Superior temporal gyrus (tissue), 1 donor: ENCODE measurements around the gene RNF166.

Experiments used
- DNase-seq: peaks from one replicate; pipeline ENCODE4 v3.0.0-alpha.2; 2016; ENCODE audit errors: extremely low spot score

The RNF166 gene, protein sequence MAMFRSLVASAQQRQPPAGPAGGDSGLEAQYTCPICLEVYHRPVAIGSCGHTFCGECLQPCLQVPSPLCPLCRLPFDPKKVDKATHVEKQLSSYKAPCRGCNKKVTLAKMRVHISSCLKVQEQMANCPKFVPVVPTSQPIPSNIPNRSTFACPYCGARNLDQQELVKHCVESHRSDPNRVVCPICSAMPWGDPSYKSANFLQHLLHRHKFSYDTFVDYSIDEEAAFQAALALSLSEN

DNA sequence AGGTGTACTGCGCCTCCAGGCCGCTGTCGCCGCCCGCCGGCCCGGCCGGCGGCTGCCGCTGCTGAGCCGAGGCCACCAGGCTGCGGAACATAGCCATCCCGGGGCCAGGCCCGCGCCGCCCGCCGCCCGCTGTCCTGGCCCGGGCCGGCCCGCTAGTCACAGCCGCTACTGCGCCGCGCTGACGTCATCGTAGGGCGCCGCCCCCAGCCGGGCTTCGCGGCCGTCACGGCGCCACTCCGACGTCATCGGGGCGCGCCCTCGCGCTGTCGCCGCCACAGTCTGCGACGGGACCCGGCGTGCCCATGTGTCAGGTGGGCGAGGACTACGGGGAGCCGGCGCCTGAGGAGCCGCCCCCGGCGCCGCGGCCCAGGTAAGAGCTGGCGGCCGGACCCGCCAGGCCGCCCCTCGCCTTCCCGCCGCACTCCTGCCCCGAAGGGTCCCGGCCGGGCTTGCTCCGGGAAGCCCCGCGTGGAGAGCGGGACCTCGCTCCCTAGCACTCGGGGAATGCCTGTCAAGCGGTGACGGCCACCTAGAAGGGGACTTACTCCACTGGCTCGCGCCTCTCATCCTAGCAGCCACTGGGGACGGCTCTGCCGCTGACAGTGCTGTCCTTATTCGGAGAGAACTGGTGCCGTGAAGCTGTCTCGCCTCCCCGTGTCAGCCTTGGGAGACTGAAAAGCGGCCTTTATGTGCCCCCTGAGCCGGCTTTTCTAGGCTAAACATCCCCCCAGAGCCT is at the start of gene RNF166, which contains the start of gene CTU2:
Gene RNF166, minus strand, starts transcription at position 180 of the 736 bp plus-strand sequence. Its CDS starts 83 bp downstream, at position 97.
Gene CTU2, plus strand, starts transcription at position 275 of the 736 bp plus-strand sequence. Its CDS starts 28 bp downstream, at position 303.
- peak; percentile 87 for DNase-seq

DNA sequence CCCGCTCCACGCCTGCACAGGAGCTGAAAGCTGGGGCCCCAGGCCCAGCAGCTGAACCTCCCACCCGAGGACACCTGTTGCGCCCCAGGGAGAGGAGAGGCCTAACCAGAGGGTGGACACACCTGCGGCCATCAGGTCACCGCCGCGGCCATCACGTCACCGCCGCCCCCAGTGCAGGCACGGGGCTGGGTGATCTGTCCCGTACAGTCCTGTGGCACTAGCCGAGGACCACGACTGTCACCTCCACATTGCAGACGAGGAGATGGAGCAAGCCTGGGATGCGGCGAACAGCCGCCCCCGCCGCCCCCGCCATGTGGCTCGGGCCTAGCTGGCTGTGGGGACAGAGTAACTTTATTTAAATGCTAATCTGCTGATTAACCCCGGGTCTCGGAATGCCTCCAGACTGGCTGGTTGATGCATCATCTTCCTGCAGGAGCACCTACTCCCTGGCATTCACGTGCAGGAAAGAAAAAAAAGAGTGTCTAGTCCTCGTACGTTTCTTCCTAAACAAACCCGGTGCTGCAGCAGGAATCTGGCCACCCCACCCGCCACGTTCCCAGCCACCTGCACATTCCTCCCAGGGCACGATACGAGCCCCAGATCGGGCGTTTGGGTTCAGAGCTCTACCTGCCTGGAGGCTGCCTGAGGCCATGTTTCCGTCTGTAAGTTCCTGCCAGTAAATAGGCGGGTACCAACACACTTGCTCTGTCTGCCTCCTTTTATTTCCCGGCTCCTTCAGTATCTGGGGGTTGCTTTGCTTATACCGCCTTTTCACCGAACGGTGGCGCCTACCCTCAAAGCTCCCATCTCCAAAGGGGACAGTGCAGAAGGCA is 48.9 kb upstream of the RNF166 start:
- DNase-seq: no peak

DNA sequence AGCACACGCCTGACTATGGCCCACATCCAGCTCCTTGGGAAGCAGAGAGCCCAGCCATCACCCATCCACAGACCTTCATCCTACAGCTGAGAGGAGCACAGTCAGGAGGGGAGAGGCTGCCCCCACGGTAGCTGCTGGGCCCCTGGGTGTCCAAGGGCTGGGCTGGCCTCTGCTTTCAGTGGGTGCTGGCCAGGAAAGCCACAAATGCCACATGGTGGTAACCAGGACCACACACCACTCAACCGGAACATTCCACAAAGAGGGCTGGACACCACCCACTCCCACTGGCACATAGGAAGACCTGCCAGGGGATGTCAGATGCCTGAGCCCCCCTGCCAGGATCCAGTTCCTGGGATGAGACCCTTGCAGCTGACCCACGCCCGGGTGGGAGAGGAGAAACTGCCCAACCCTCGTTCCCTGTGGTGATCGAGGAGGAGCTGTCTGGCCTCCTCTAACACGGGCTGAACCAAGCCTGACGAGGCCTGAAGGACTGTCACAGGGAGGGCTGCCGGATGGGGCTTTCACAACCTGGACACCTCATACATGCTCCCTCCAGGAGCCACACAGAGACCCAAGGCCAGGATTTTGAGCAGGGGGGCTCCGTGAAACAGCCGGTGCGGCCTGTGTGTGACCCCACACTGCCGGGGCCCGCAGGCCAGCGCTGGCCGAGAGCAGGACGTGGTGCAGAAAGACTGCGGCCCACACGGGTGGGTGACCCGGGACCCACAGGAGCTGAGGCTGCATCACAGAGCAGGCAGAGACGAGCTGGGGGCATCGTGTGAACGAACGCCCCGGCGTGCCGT is 48.1 kb upstream of the RNF166 start:
- no peak for DNase-seq

DNA sequence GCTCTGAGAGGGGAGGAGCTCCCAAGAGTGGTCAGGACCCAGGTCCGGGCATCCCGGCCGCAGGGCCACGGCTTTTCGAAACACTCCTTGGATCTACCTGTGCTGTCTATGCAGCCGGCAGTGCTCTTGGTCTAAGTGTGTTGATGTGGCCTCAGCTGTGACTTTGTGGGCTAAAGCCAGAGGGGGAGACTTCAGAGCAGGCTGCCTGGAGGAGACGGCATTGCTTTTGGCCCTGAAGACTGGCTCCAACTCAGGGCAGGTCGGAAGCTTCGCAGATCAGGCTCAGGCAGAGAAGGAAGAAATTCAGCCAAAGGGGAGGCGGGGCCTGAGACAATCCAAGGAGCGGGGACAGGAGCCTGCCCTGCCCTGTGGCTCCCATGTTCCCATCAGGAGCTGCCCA is 47.4 kb upstream of the RNF166 start:
- DNase-seq: no peak

DNA sequence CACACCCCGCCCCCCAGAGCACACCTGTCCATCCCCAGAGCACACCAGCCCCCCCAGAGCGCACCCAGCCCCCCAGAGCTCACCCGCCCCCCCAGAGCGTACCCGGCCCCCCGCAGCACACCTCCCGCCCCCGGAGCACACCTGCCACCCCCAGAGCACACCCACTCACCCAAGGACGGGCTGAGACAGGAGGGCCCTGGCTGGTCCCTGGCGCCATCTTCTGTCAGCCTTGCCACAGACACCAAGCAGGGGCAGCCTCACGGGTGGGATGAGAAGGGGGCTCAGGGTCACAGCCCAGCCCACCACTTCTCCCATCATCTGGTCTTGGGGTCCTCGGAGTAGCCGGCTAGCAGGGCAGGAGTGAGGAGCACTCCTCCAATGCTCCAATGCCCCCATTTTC is 47.0 kb upstream of the RNF166 start:
- DNase-seq: no peak

DNA sequence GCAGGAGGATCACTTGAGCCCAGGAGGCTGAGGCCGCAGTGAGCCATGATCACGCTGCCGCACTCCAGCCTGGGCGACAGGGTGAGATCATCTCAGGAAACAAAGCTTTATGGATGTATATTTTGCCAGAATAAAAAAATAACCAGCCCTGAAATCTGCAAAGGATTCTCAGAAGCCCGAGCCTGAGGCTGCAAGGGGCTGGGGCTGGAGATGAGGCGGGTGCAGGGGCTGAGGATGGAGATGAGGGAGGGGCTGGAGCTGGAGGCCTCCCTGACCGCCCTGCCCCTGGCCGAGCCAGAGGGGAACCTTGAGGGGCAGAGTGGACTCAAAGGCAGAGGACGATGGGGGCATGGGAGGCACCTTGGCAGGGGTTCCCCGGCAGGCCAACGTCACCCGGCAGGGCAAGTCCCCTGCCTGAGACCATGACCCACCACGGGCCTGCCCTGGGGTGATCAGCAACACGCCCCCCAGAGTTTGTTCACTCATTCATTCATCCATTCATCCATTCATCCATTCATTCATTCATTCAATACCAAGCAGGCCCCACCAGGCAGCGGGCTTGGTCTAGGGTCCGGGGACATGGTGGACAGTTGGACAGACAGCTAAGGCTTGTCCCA is 46.3 kb upstream of the RNF166 start:
- DNase-seq: no peak

DNA sequence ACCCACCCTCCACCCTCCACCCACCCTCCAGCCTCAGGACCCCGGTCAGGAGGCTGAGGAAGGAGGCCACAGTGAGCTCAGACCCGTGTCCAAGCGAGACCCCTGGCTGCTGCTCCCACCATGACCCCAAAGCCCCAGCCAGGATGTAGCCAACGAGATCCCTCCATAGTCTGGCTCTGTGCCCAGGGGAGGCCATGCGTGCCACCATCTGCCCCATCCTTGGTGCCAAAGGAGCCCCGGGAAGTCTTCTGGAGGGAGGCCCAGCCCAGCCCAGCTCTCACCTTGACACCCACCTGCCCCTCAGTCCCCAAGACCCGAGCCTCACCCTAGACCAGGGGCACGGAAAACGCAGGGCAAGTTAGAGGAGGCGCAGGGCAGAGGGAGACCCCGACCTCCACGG is 44.6 kb upstream of the RNF166 start:
- no peak for DNase-seq

DNA sequence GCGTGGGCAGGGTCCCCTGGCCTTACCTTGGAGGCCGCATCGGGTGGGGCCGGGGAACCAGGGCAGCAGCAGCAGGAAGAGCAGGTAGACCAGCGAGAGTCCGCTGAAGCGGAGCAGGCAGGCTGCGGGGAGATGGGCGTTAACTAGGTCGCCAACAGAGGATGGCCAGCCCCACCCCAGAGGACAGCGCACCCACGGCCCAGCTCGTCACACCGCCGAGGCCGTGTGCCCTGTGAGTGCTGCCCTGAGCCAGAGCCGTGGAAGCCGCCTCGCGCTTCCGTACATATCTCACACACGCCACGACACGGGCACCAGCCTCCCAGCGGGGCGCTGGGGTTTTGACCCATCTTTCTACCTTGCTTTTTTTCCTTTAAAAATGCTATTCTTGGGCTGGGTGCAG is 43.1 kb upstream of the RNF166 start:
- no peak for DNase-seq

DNA sequence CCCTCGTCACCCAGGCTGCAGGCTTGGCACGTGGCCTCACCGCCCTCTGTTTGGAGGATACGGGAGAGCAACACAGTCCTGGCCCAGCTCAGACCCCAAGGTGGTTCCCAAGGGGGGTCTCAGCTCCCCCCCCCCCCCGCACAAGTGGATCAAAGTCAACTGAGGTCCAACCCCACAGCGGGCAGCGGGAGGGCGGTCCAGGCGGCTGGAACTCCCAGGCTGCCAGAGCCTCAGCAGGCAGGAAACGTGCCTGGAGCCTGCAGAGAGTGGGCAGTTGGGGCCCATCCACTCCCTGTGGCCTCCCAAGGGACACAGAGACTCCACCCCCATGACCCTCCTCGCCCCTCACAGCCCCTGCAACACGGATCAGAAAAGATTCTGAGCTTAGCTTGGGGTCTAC is 42.2 kb upstream of the RNF166 start:
- DNase-seq: no peak

DNA sequence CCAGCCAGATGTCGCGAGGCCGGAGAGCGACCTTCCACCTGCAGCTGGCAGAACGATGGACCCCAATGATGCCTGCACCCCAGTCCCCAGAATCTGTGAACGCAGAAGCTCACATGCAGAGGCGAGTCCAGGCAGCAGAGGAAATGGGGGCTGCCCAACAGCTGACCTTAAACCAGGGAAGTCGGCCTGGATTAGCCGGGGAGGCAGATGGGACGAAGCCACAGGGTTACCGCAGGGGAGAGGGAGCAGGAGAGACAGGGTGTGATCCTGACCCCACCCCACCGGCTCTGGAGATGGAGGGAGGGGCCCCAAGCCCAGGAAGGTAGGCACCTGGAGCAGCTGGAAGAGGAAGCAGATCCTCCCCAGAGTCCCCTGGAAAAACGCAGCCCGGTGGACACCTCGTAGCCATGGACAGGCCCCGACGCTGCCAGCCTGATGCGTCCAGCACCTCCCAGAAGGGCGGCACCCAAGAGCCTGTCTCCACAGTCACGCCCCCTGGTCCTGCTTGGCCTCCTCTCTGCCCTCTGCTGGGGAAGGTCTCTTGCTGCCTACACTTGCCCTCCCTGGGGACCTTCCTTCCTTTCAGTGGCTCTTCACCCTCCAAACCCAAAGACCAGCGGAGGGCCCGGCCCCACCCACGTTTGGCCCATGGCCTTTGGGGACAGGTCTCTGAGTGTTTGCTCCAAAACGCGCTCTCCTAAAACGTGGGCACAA is 41.5 kb upstream of the RNF166 start:
- DNase-seq: no peak

DNA sequence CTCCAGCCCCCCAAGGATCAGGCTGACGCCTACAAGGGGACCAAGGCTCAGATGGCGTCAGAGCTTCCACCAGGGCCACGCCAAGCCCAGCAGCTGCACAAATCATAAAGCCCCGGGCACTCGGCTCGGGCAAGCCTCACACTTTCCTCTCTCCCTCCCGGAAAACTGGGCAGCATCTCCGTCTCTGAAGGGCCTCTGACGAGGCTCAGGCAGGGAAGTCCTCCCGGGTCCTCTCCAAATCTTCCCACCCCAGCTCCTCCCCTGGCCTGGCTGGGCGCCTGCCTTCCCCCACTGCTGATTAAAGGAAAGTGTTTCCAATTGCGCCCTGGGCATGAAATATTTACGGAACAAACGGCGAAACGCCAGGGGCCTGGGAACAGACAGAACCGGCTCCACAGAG is 40.3 kb upstream of the RNF166 start:
- no peak for DNase-seq

DNA sequence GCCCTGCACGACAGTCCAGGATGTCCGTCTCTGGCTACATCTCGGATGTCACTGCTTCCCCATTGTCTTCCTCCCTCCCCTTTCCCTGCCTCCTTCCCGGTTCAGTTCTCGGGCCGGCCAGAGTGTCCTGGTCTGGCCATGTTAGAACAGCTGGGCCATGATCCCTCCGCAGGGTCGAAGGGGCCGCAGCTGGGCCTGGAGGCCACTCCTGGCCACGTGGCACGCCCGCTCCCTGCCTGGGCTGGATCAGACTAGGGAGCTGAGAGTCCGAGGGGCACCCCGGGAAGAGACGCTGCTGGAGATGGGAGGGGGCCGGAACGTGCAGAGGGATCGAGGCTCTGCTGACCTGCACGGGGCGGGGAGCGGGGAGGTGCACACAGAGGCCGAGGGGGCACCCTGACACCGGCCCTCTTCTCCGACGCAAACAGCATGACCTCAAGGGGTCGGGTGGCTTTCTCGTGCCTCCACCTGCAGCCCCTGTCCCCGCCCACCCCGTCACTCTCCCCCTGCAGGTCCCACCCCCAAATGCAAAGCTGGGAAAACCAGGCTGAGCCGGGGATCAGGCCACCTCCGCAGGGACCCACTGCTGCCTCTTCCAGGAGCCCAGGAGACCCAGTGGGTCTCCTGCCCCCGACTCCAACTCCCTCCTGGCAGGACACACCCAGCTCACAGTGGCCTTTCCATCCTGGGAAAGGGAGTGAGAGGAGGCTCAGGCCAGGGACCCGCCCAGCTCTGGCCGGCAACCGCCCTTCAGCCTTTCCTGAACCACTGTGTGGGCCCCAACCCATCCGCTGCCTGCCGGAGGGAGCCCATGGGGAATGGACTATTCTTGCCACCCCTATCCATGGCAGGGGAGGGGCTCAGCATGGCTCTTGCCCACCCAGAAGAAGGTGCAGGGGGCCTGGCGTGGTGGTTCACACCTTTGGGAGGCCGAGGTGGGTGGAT is 38.6 kb upstream of the RNF166 start:
- no peak for DNase-seq

DNA sequence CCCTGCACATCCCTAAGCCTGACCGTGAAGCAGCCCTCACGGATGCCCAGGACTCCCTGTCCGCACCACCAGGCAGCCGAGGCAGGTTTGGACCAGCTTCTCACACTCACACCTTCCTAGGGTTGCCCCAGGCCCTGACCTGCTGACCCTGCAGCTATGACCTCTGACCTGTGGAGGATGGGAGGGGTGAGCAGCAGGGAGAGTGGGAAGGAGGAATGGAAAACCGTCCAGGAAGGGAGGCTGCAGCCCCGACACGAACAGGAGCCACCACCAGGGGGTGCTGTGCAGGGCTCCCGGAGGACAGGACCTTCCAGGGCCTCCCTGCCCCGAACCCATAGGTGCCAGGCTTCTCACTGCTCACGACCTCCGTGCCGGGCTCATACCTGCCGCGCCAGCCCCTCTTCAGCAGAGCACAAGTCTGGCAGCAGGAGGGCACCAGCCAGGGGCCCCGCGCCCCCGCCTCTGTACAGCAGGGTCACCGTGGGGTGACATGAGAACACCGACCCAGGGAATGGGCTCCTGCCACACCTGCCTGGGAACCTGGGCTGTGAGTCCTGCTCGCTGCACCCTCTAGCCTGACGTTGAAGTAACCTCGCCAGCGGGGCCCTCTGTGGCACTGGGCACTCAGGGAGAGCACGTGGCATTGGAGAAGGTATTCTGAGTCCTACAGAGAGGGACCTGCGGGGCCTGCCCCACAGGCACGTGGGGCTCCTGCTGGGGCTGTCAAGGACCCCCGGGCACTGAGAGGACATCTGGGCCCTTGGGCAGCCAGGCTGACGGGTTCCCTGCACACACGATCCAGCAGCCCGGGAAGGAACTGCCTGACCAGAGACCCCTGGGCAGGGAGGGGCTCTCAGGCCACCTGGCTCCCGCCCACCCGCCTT is 37.7 kb upstream of the RNF166 start:
- DNase-seq: peak; percentile 76

DNA sequence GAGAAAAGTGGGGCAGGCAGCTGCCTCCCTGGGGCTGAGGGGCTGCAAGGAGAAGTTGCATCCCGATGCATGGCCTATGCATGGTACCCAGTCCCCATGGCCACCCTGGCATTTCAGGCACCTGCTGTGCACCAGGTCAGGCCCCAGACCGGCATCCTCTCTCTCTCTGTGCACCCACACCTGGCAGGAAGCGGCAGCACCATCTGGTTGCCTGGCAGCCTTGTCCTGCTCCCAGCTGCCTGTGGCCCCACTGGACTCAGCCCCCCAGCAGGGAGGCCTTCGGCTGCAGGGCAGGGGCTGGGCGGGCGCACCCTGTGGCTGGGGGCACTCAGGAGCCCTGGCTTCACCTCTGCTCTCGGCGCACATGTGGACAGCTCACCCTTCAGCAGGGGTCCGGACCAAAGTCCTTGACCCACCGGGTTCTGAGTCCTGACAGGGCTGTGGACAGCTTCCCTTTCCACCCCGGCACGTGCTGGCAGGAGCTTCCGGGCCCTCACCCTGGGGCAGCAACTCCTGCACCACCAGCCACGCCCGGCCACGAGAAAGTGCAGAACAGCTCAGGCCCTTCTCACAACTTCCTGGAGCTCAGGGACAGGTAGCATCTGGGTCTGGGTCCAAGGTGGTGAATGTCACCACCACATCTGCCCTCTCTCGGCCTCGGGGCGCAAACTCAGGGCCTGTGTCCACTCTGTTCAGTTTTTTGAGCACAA is 36.8 kb upstream of the RNF166 start:
- no peak for DNase-seq

DNA sequence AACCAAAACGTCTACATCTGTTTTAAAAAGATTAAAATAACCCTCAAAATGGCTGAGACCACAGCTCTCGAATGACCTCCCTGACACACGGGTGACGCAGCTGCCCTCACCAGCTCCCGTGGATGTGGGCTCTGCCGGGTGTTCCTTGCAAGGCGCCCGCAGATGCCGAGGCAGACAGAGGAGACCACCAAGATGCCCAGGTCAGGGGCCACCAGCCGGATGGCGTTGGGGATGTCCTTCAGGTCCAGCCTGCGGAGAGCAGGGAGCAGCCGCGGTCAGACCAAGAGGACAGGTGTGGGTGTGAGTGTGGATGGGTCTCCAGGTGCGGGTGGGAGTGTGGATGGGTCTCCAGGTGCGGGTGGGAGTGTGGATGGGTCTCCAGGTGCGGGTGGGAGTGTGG is 35.2 kb upstream of the RNF166 start:
- no peak for DNase-seq

DNA sequence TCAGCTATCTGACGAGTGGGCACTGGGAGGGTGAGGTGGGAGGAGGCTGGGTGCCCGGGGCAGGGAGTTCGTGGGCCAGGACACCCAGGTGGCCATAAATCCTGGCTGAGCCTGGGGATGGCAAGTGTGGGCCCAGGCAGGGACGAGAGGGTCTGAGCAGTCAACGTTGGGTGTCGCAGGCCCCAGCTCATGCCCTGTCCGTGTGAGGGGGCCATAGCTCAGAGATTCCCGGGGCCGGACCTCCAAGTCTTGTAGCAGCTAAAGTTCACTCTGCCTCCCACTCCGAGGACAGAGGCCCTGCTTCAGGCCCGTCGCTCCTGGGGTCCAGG is 34.5 kb upstream of the RNF166 start:
- no peak for DNase-seq

DNA sequence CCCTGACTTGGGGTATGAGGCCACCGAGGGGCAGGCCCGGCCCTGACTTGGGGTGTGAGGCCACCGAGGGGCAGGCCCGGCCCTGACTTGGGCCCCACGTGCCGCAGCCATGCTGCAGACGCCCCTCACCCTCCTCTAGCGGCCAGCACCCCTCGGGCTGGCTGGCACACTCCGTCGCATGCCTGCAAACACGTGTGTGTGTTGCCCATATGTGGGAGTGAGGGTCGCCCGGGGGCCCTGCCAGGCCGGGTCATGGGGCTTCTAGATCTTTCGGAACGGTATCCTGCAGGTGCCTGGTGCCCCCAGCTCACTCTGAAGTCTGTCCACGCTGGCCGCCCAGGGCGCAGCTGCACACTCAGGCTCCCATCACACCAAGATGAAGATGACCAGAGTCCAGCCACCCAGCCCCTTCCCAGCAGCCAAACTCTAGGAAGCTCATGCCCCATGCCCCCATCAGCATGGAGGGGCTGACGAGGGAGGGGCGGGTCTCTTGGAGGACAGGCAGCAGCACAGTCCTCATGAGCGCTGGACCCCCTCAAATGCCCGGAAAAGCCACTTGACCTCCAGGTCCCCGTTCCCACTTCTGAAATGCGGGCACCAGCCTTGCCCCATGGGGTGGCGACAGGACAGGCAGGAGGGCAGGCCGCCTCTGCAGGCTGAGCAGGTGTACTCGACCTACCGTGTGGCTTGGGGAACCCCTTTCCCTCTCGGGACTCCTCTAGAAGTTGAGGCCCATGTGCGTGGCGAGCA is 33.9 kb upstream of the RNF166 start:
- no peak for DNase-seq
